Mesenchymal stem cell (in vitro differentiated cells and primary cell): ENCODE measurements around the gene CDC37.
"Not testable (repeated sequence)": the region's sequence is repeated elsewhere in the genome, so short reads cannot be mapped to it uniquely, and the experiment has no call there.

Experiments used
- DNase-seq: peaks from one replicate; pipeline ENCODE4 v3.0.0-alpha.2; 2013
- H2AFZ ChIP-seq: one replicate; pipeline ENCODE4 v1.6.1; 2013; ENCODE audit warnings: low read depth, mild to moderate bottlenecking, control low read depth, inconsistent platforms, low read length, moderate library complexity
- H2AK5ac ChIP-seq: 2 replicates; pipeline ENCODE4 v1.6.1; 2013; ENCODE audit warnings: low read length, moderate library complexity, mild to moderate bottlenecking, inconsistent platforms; ENCODE audit not compliant: severe bottlenecking
- H2BK120ac ChIP-seq: one replicate; pipeline ENCODE4 v1.6.1; 2013; ENCODE audit warnings: low read depth, mild to moderate bottlenecking, inconsistent platforms, low read length, moderate library complexity
- H2BK12ac ChIP-seq, 2 experiments: one replicate each; pipeline ENCODE4 v1.6.1; 2013; ENCODE audit warnings: inconsistent platforms in 2 of 2, low read length in 2 of 2, mild to moderate bottlenecking in 2 of 2, moderate library complexity in 2 of 2, control low read depth in 1 of 2
- H2BK15ac ChIP-seq: one replicate; pipeline ENCODE4 v1.6.1; 2013; ENCODE audit warnings: mild to moderate bottlenecking, low read depth, inconsistent platforms; ENCODE audit not compliant: poor library complexity, severe bottlenecking
- H2BK5ac ChIP-seq: 2 replicates; pipeline ENCODE4 v1.6.1; 2013; ENCODE audit warnings: low read depth, mild to moderate bottlenecking, low read length, control low read depth, inconsistent platforms; ENCODE audit not compliant: poor library complexity, severe bottlenecking
- H3K14ac ChIP-seq, 2 experiments: one replicate each; pipeline ENCODE4 v1.6.1; 2013; ENCODE audit warnings: inconsistent platforms in 2 of 2, low read length in 2 of 2, control low read depth in 1 of 2, mild to moderate bottlenecking in 1 of 2, moderate library complexity in 1 of 2
- H3K18ac ChIP-seq, 2 experiments: one replicate each; pipeline ENCODE4 v1.6.1; 2013; ENCODE audit warnings: inconsistent platforms in 2 of 2, low read length in 2 of 2, control low read depth in 1 of 2, low read depth in 1 of 2, mild to moderate bottlenecking in 1 of 2
- H3K23ac ChIP-seq, 2 experiments: one replicate each; pipeline ENCODE4 v1.6.1; 2013; ENCODE audit warnings: inconsistent platforms in 2 of 2, low read length in 2 of 2, mild to moderate bottlenecking in 2 of 2, moderate library complexity in 2 of 2, control low read depth in 1 of 2
- H3K27ac ChIP-seq: 2 replicates; pipeline ENCODE4 v1.5.1; 2013; ENCODE audit warnings: mild to moderate bottlenecking, moderate library complexity, low read length, control low read depth, inconsistent platforms; ENCODE audit not compliant: poor library complexity, severe bottlenecking
- H3K27me3 ChIP-seq, 2 experiments: 2 replicates each; pipeline versions ENCODE4 v1.6.1 to v1.7.0; 2013; ENCODE audit warnings: low read length in 2 of 2, mild to moderate bottlenecking in 2 of 2, moderate library complexity in 2 of 2, control low read depth in 1 of 2, inconsistent platforms in 1 of 2; ENCODE audit not compliant: control insufficient read depth in 1 of 2, insufficient read depth in 1 of 2
- H3K36me3 ChIP-seq, 2 experiments: 2 replicates each; pipeline versions ENCODE4 v1.6.1 to v1.7.0; 2013; ENCODE audit warnings: low read length in 2 of 2, control low read depth in 1 of 2, inconsistent platforms in 1 of 2, low read depth in 1 of 2, mild to moderate bottlenecking in 1 of 2; ENCODE audit not compliant: insufficient read depth in 2 of 2, control insufficient read depth in 1 of 2
- H3K4ac ChIP-seq, 2 experiments: one replicate each; pipeline ENCODE4 v1.6.1; 2013; ENCODE audit warnings: inconsistent platforms in 2 of 2, low read length in 2 of 2, mild to moderate bottlenecking in 2 of 2, moderate library complexity in 2 of 2, control low read depth in 1 of 2, low read depth in 1 of 2
- H3K4me1 ChIP-seq: 2 replicates; pipeline ENCODE4 v1.6.1; 2013; ENCODE audit warnings: low read depth, low read length, control low read depth; ENCODE audit not compliant: control insufficient read depth, insufficient read depth
- H3K4me2 ChIP-seq: 2 replicates; pipeline ENCODE4 v1.6.1; 2013; ENCODE audit warnings: low read length, mild to moderate bottlenecking, inconsistent platforms; ENCODE audit not compliant: poor library complexity, severe bottlenecking
- H3K4me3 ChIP-seq, 2 experiments: 2 replicates each; pipeline versions ENCODE4 v1.5.1 to v1.7.0; 2013; ENCODE audit warnings: low read length in 2 of 2, mild to moderate bottlenecking in 2 of 2, control low read depth in 1 of 2, low read depth in 1 of 2; ENCODE audit not compliant: insufficient read depth in 1 of 2
- H3K79me1 ChIP-seq: replicated peaks from 2 replicates; pipeline ENCODE4 v1.6.1; 2013; ENCODE audit warnings: mild to moderate bottlenecking, control low read depth, low read length, inconsistent platforms; ENCODE audit not compliant: poor library complexity, severe bottlenecking
- H3K9ac ChIP-seq: 2 replicates; pipeline ENCODE4 v1.7.0; 2013; ENCODE audit warnings: mild to moderate bottlenecking, low read length, moderate library complexity
- H3K9me3 ChIP-seq: 2 replicates; pipeline ENCODE4 v1.7.0; 2013; ENCODE audit warnings: mild to moderate bottlenecking, low read length; ENCODE audit not compliant: control insufficient read depth
- H4K8ac ChIP-seq: one replicate; pipeline ENCODE4 v1.6.1; 2013; ENCODE audit warnings: inconsistent platforms, mild to moderate bottlenecking, low read length, moderate library complexity
- H4K91ac ChIP-seq: one replicate; pipeline ENCODE4 v1.6.1; 2013; ENCODE audit warnings: mild to moderate bottlenecking, low read length, inconsistent platforms
- WGBS: methylation state at CpG from one replicate; pipeline ENCODE4 v1.1.7; 2013; ENCODE audit warnings: mixed read lengths; 5-methylcytosine and 5-hydroxymethylcytosine counted together

Gene CDC37

DNA sequence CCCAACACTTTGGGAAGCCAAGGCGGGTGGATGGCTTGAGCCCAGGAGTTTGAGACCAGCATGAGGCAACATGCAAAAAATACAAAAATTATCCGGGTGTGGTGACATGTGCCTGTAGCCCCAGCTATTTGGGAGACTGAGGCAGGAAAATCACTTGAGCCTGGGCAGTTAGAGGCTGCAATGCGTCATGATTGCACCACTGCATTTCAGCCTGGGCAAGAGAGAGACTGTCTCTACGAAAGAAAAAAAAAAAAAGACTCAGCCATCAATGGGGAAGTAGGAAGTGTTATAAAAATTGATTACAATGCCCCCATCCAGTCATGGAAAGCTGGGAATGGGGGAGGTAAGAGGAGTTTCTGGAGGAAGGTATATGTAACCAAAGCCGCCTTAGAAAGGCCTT is 28.4 kb downstream of the CDC37 start:
- no peak overlapping the region for H3K4me3 ChIP-seq
- H3K14ac ChIP-seq: no peak overlapping the region
- H3K79me1 ChIP-seq: peaks cover 26% of the 10 kb centered on the region
- H3K23ac ChIP-seq: no peak overlapping the region
- no peak overlapping the region for H3K4me2 ChIP-seq
- no peak overlapping the region for H2BK15ac ChIP-seq
- H2AK5ac ChIP-seq: no peak overlapping the region
- no peak overlapping the region for H2BK120ac ChIP-seq
- H3K9ac ChIP-seq: no peak overlapping the region
- no peak overlapping the region for H3K18ac ChIP-seq
- H3K9me3 ChIP-seq: no peaks in the 10 kb centered on the region
- WGBS: 96% methylated on average over 5 of the region's 5 CpGs
- no peak overlapping the region for H2BK5ac ChIP-seq
- no peak for DNase-seq
- no peak overlapping the region for H4K91ac ChIP-seq
- H3K27me3 ChIP-seq: no peaks in the 10 kb centered on the region
- H2AFZ ChIP-seq: no peak overlapping the region
- H3K4ac ChIP-seq: no peak overlapping the region
- H4K8ac ChIP-seq: no peak overlapping the region
- no peak overlapping the region for H2BK12ac ChIP-seq
- no peak overlapping the region for H3K27ac ChIP-seq
- peaks cover 35 to 55% of the 10 kb centered on the region in 2 experiments for H3K36me3 ChIP-seq
- H3K4me1 ChIP-seq: peaks cover 5% of the 10 kb centered on the region

GRCh38 chr19:10372690-10373089 is 30.7 kb downstream of the CDC37 start:
- no peak overlapping the region for H3K4me2 ChIP-seq
- no peak overlapping the region for H2BK12ac ChIP-seq
- no peaks in the 10 kb centered on the region for H3K4me1 ChIP-seq
- no peak for DNase-seq
- no peak overlapping the region for H2BK120ac ChIP-seq
- no peak overlapping the region for H2AFZ ChIP-seq
- H4K8ac ChIP-seq: no peak overlapping the region
- no peak overlapping the region for H2AK5ac ChIP-seq
- no peak overlapping the region for H2BK15ac ChIP-seq
- H3K18ac ChIP-seq: no peak overlapping the region
- H4K91ac ChIP-seq: no peak overlapping the region
- H3K27me3 ChIP-seq: no peaks in the 10 kb centered on the region
- H3K36me3 ChIP-seq: peaks cover 46 to 67% of the 10 kb centered on the region in 2 experiments
- no peak overlapping the region for H3K4me3 ChIP-seq
- no peak overlapping the region for H3K23ac ChIP-seq
- peaks cover 17% of the 10 kb centered on the region for H3K79me1 ChIP-seq
- H3K4ac ChIP-seq: no peak overlapping the region
- no peak overlapping the region for H3K9ac ChIP-seq
- WGBS: 100% methylated on average over 2 of the region's 3 CpGs
- H2BK5ac ChIP-seq: no peak overlapping the region
- no peak overlapping the region for H3K27ac ChIP-seq
- H3K14ac ChIP-seq: no peak overlapping the region
- H3K9me3 ChIP-seq: peaks cover 3% of the 10 kb centered on the region

GRCh38 chr19:10368101-10368803 is 35.1 kb downstream of the CDC37 start:
- H2AK5ac ChIP-seq: no peak overlapping the region
- no peak overlapping the region for H3K18ac ChIP-seq

GRCh38 chr19:10366950-10367512 is 36.3 kb downstream of the CDC37 start:
- not testable (repeated sequence) for DNase-seq

More at GRCh38 chr19:10368101-10368803, 35.1 kb downstream of the CDC37 start:
- H4K91ac ChIP-seq: no peak overlapping the region
- no peak overlapping the region for H3K9ac ChIP-seq
- no peak overlapping the region for H2BK120ac ChIP-seq
- H2BK15ac ChIP-seq: no peak overlapping the region
- H3K36me3 ChIP-seq: peaks cover 68 to 76% of the 10 kb centered on the region in 2 experiments
- no peak overlapping the region for H2BK5ac ChIP-seq
- WGBS: 94% methylated on average over 15 of the region's 15 CpGs
- H3K4me3 ChIP-seq: no peak overlapping the region
- no peaks in the 10 kb centered on the region for H3K27me3 ChIP-seq
- no peak overlapping the region for H3K4ac ChIP-seq
- no peak overlapping the region for H2AFZ ChIP-seq
- H3K27ac ChIP-seq: no peak overlapping the region
- peaks cover 3% of the 10 kb centered on the region for H3K9me3 ChIP-seq
- peaks cover 12% of the 10 kb centered on the region for H3K4me1 ChIP-seq
- H3K4me2 ChIP-seq: no peak overlapping the region
- H3K14ac ChIP-seq: no peak overlapping the region
- DNase-seq: no peak
- H4K8ac ChIP-seq: no peak overlapping the region
- peaks cover 17% of the 10 kb centered on the region for H3K79me1 ChIP-seq
- H2BK12ac ChIP-seq: no peak overlapping the region
- H3K23ac ChIP-seq: no peak overlapping the region

More at GRCh38 chr19:10366950-10367512, 36.3 kb downstream of the CDC37 start:
- not testable (repeated sequence) for H2BK120ac ChIP-seq, H3K9me3 ChIP-seq, H3K23ac ChIP-seq, H4K8ac ChIP-seq, H3K14ac ChIP-seq, H3K18ac ChIP-seq, H2BK15ac ChIP-seq, H2BK12ac ChIP-seq, H2AK5ac ChIP-seq, H3K4ac ChIP-seq, H4K91ac ChIP-seq, H3K27me3 ChIP-seq, H3K27ac ChIP-seq, H2BK5ac ChIP-seq, H3K9ac ChIP-seq, H3K4me3 ChIP-seq, H2AFZ ChIP-seq, H3K4me2 ChIP-seq
- peaks cover 18% of the 10 kb centered on the region for H3K79me1 ChIP-seq
- H3K4me1 ChIP-seq: peaks cover 12% of the 10 kb centered on the region
- peaks cover 76 to 77% of the 10 kb centered on the region in 2 experiments for H3K36me3 ChIP-seq
- WGBS: 100% methylated on average over 4 of the region's 4 CpGs
